HepG2 (cell line): ENCODE data around the gene TESK1. TPM values are rescaled to one million over a fixed set of nuclear protein-coding genes. Genes with fewer than 3 reads are reported as not detected.

Source experiments
- ARID4A ChIP-seq: sonication (generic); formaldehyde crosslinking; IDR thresholded peaks from 2 replicates; pipeline ENCODE4 v1.5.0; 2020; ENCODE audit warnings: mild to moderate bottlenecking, missing genetic modification reagents, borderline replicate concordance
- CENPT ChIP-seq: sonication (generic); formaldehyde crosslinking; IDR thresholded peaks from 2 replicates; pipeline ENCODE4 v1.8.0; 2022; ENCODE audit warnings: low read depth, mild to moderate bottlenecking, moderate library complexity, missing genetic modification reagents
- FOXP1 ChIP-seq, 2 experiments: fragments of 450-650 bp in 1 of 2; IDR thresholded peaks; 2 replicates each; pipeline ENCODE4 v1.6.1; 2017 to 2018; ENCODE audit warnings: antibody characterized with exemption in 1 of 2
- MIXL1 ChIP-seq: IDR thresholded peaks from 2 replicates; pipeline ENCODE4 v1.6.1; 2016
- PHF21A ChIP-seq: sonication (generic); formaldehyde crosslinking; IDR thresholded peaks from 2 replicates; pipeline ENCODE4 v1.5.0; 2020; ENCODE audit warnings: mild to moderate bottlenecking, missing genetic modification reagents
- ZFP90 ChIP-seq: sonication (generic); formaldehyde crosslinking; IDR thresholded peaks from 2 replicates; pipeline ENCODE4 v1.8.0; 2022; ENCODE audit warnings: missing genetic modification reagents, mild to moderate bottlenecking, inconsistent platforms, borderline replicate concordance
- ZNF350 ChIP-seq: sonication (generic); formaldehyde crosslinking; IDR thresholded peaks from 2 replicates; pipeline ENCODE4 v1.4.0; 2020; ENCODE audit warnings: mild to moderate bottlenecking, low read depth, missing genetic modification reagents, borderline replicate concordance
- ZNF567 ChIP-seq: sonication (generic); formaldehyde crosslinking; IDR thresholded peaks from 2 replicates; pipeline ENCODE4 v1.8.1; 2023; ENCODE audit warnings: mild to moderate bottlenecking, missing genetic modification reagents, borderline replicate concordance
- polyA plus RNA-seq, 8 experiments: library from polyadenylated mRNA; depleted of rRNA in 3 of 8; stranded (reverse) in 7 of 8; unstranded in 1 of 8; fragments of >200 nt; fragmentation: Illumina TruSeq in 4 of 8; extraction: Trizol in 4 of 8; gene quantifications; 2 replicates each; pipeline versions ENCODE4 v1.2.1 to v1.2.3, GENCODE V29; 2011 to 2016; ENCODE audit warnings: low read depth in 4 of 8, missing spikeins in 1 of 8, mixed read lengths in 1 of 8; ENCODE audit not compliant: insufficient read depth in 1 of 8
- total RNA-seq, 5 experiments: library from RNA; depleted of rRNA; stranded (reverse); fragments of >200 nt; fragmentation: Illumina TruSeq; extraction: Trizol; gene quantifications; 2 replicates each; pipeline ENCODE4 v1.2.3, GENCODE V29; 2016; ENCODE audit warnings: low read depth in 1 of 5
- TF ChIP-seq, protein P1 (sequence below): IDR thresholded peaks from 2 replicates; pipeline ENCODE4 v1.6.1; 2018; ENCODE audit warnings: missing genetic modification reagents
- TF ChIP-seq, protein P2 (sequence below): sonication (generic); formaldehyde crosslinking; IDR thresholded peaks from one replicate; pipeline ENCODE4 v1.5.1; 2020; ENCODE audit warnings: mild to moderate bottlenecking, missing genetic modification reagents; ENCODE audit errors: not compliant biosample characterization
- TF ChIP-seq, protein P3 (sequence below): sonication (generic); formaldehyde crosslinking; IDR thresholded peaks from 2 replicates; pipeline ENCODE4 v1.5.0; 2020; ENCODE audit warnings: mild to moderate bottlenecking, missing genetic modification reagents

Gene TESK1
- total and polyA plus RNA-seq, 2 of the 13 experiments (the other 11 are each of a cell fraction or from before 2014, with no cell fraction given), result 7.3 to 13.6 TPM

DNA sequence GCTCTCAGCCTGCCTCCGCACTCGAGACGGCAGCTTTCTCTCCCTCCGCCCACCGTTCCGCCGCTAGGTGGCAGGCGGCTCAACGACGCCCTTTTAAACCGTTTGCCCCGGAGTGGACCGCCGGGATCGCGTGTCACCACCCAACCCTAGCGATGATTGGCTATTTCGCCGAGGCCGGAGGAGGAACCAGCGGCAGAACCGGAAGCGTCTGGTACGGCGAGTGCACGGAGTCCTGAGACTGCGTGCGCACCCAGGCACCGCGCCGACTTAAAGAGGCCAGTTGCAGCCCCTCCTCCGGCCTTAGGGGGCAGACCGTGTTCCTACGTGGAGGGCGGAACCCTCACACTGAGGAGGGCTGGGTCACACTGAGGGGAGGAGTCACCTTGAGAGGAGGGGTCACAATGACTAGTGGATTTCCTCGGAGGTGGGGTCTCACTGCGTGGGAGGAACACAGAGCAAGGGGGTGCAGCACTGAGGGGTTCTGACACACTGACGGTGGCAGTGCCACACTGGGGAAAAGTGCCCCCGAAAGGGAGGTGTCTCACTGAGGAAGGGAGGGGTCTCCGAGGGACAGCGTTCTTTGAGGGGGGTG lies 980 bp upstream of the TESK1 start (continued):
- TF ChIP-seq, protein P1, sequence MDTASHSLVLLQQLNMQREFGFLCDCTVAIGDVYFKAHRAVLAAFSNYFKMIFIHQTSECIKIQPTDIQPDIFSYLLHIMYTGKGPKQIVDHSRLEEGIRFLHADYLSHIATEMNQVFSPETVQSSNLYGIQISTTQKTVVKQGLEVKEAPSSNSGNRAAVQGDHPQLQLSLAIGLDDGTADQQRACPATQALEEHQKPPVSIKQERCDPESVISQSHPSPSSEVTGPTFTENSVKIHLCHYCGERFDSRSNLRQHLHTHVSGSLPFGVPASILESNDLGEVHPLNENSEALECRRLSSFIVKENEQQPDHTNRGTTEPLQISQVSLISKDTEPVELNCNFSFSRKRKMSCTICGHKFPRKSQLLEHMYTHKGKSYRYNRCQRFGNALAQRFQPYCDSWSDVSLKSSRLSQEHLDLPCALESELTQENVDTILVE, result peak; percentile 18; the same call in 1 of the 2 replicates
- TF ChIP-seq PHF21A (no peak; the same call in 1 of the 2 replicates), ZFP90 (CRISPR knock-in tag) (peak; percentile 83; the same call in 1 of the 2 replicates), MIXL1 (CRISPR knock-in tag) (peak; percentile 46), ARID4A (CRISPR knock-in tag) (peak; percentile 86; the same call in 1 of the 2 replicates), ZNF567 (CRISPR knock-in tag) (no peak; the same call in 1 of the 2 replicates), FOXP1 (IDR thresholded peaks at IDR 0.05) (no peak), FOXP1 (CRISPR knock-in tag; IDR thresholded peaks at IDR 0.05) (no peak; the same call in 1 of the 2 replicates), CENPT (no peak), ZNF350 (CRISPR knock-in tag) (peak; percentile 88; the same call in 1 of the 2 replicates)
- TF ChIP-seq, protein P2, sequence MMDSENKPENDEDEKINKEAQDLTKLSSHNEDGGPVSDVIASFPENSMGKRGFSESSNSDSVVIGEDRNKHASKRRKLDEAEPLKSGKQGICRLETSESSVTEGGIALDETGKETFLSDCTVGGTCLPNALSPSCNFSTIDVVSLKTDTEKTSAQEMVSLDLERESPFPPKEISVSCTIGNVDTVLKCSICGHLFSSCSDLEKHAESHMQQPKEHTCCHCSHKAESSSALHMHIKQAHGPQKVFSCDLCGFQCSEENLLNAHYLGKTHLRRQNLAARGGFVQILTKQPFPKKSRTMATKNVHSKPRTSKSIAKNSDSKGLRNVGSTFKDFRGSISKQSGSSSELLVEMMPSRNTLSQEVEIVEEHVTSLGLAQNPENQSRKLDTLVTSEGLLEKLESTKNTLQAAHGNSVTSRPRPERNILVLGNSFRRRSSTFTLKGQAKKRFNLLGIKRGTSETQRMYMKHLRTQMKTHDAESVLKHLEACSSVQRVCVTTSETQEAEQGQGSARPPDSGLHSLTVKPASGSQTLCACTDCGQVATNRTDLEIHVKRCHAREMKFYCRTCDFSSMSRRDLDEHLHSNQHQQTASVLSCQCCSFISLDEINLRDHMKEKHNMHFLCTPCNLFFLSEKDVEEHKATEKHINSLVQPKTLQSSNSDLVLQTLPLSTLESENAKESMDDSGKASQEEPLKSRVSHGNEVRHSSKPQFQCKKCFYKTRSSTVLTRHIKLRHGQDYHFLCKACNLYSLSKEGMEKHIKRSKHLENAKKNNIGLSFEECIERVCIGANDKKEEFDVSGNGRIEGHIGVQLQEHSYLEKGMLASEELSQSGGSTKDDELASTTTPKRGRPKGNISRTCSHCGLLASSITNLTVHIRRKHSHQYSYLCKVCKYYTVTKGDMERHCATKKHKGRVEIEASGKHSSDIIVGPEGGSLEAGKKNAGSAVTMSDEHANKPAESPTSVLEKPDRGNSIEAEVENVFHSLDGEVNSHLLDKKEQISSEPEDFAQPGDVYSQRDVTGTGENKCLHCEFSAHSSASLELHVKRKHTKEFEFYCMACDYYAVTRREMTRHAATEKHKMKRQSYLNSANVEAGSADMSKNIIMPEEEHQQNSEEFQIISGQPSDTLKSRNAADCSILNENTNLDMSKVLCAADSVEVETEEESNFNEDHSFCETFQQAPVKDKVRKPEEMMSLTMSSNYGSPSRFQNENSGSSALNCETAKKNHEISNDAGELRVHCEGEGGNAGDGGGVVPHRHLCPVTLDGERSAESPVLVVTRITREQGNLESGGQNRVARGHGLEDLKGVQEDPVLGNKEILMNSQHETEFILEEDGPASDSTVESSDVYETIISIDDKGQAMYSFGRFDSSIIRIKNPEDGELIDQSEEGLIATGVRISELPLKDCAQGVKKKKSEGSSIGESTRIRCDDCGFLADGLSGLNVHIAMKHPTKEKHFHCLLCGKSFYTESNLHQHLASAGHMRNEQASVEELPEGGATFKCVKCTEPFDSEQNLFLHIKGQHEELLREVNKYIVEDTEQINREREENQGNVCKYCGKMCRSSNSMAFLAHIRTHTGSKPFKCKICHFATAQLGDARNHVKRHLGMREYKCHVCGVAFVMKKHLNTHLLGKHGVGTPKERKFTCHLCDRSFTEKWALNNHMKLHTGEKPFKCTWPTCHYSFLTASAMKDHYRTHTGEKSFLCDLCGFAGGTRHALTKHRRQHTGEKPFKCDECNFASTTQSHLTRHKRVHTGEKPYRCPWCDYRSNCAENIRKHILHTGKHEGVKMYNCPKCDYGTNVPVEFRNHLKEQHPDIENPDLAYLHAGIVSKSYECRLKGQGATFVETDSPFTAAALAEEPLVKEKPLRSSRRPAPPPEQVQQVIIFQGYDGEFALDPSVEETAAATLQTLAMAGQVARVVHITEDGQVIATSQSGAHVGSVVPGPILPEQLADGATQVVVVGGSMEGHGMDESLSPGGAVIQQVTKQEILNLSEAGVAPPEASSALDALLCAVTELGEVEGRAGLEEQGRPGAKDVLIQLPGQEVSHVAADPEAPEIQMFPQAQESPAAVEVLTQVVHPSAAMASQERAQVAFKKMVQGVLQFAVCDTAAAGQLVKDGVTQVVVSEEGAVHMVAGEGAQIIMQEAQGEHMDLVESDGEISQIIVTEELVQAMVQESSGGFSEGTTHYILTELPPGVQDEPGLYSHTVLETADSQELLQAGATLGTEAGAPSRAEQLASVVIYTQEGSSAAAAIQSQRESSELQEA (CRISPR knock-in tag), result no peak
- TF ChIP-seq, protein P3, sequence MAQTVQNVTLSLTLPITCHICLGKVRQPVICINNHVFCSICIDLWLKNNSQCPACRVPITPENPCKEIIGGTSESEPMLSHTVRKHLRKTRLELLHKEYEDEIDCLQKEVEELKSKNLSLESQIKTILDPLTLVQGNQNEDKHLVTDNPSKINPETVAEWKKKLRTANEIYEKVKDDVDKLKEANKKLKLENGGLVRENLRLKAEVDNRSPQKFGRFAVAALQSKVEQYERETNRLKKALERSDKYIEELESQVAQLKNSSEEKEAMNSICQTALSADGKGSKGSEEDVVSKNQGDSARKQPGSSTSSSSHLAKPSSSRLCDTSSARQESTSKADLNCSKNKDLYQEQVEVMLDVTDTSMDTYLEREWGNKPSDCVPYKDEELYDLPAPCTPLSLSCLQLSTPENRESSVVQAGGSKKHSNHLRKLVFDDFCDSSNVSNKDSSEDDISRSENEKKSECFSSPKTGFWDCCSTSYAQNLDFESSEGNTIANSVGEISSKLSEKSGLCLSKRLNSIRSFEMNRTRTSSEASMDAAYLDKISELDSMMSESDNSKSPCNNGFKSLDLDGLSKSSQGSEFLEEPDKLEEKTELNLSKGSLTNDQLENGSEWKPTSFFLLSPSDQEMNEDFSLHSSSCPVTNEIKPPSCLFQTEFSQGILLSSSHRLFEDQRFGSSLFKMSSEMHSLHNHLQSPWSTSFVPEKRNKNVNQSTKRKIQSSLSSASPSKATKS (CRISPR knock-in tag), result no peak
